T-helper 1 cell (primary cell): ENCODE results near the gene THSD7B.
"Not testable (repeated sequence)": the region's sequence is repeated elsewhere in the genome, so short reads cannot be mapped to it uniquely, and the experiment has no call there.

ENCODE experiments used
- DNase-seq, 5 donors: peaks; one replicate each; pipeline ENCODE4 v3.0.0-alpha.2; 2012 to 2020

The THSD7B gene

DNA sequence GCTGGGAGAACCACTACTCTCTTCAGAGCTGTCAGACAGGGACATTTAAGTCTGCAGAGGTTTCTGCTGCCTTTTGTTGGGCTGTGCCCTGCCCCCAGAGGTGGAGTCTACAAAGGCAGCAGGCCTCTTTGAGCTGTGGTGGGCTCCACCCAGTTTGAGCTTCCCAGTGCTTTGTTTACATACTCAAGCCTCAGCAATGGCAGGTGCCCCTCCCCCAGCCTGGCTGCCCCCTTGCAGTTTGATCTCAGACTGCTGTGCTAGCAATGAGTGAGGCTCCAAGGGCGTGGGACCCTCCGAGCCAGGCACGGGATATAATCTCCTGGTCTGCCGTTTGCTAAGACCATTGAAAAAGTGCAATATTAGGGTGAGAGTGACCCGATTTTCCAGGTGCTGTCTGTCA, 822.5 kb downstream of the THSD7B start:
- DNase-seq = not testable (repeated sequence)

DNA sequence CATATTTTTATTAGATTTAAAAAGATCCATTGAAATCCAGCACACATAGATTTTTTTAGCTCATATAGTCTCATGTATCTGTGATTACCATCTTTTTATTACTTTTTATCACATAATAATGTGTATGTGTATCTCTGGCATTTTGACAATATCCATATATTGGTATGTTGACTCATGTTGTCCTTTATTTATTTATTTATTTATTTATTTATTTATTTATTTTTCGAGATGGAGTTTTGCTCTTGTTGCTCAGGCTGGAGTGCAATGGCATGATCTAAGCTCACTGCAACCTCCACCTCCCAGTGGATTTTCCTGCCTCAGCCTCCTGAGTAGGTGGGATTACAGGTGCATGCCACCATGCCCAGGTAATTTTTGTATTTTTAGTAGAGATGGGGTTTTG, 823.2 kb downstream of the THSD7B start:
- not testable (repeated sequence) for DNase-seq

DNA sequence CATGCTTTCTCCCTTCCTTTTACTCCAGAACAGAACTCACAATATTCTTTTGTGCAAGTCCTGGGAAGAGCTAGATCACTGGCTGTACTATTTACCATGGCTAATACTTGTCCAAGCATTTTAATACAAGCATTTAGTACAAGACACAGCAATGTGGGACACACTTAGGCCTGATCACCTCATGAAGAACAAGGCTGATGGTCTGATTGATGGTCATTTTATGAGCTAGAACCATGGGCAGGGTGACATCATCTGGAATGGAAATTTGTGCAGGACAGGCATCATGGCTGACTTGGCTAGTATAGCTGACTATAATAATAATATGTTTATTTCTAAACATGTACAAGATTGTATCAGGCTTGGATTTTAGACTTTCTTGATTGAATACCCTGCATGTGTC, 824.8 kb downstream of the THSD7B start:
- DNase-seq = no peak

DNA sequence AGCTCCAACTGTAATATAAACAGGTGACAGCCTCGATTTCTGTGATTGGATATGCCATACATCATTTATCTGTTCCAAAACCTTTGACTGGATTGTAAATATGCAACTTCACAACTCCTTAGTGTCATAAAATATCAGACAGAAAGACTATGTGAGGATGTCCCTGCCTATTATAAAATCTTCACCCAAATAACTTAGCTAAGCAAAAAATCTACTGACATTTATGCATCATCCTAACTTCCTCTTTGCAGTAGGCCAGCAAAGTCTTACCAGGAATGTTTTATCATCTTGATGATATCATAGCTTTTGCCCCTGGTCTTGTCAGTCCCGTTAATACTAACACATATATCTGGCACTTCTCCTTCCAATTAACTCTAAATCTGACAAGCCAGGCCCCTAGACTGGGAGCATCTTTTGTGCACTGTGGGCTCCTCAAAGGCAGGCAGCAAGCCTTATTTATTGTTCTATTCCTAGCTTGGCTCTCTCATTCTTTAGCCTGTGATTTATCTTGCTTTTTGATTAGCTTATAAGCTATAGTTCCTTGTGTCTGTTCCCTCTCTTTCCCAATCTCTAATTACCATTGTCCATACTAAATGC, 842.5 kb downstream of the THSD7B start:
- no peak for DNase-seq

DNA sequence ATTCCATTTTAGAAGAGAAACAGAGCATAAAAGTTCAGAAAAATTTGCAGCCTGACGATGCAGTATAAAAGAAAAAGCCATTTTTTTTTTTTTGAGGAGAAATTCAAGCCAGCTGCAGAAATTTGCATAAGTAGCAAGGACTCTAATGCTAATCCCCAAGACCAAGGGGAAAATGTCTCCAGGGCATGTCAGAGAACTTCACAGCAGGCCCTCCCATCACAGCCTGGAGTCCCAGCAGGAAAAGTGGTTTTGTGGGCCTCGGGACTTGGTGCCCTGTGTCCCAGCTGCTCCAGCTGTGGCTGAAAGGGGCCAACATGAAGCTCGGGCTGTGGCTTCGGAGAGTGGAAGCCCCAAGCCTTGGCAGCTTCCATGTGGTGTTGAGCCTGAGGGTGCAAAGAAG, 873.6 kb downstream of the THSD7B start:
- DNase-seq = no peak

DNA sequence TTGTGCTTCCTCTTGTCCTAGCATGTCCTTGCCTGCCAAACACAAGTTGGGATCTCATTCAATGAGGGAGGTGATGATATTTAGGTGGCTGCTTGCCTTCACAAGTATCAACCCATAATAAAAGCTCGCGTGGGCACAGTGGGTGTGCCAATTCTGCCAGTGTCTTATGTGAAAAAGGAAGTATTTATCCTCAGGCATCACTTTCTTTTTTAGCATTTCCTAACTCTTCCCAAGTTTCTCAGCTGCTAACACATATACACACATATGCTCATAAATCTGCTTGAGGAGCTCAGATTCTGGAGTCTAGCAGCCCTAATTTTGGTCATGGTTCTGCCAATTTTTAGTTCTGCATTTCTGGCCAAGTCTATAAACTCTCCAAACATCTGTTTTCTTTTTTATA, 879.4 kb downstream of the THSD7B start:
- DNase-seq = no peak

DNA sequence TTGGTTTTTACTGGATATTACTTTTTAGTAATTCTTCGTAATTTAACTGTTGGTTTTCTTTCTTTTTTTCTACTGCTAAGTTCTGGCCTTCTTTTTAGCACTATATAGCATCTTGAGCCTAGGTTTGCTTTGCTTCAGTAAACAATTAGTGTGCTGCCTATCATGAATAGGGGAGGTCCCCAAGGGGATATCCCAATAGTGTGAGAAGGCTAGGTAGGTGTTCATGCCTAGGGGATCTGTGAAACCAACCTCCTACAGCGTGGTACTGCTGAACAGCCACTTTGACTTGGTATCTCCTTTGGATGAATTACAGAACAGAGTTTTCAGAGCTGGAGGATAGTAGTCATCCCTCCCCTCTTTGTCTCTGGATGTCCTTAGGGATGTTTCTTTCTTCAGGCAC, 888.7 kb downstream of the THSD7B start:
- DNase-seq = no peak

DNA sequence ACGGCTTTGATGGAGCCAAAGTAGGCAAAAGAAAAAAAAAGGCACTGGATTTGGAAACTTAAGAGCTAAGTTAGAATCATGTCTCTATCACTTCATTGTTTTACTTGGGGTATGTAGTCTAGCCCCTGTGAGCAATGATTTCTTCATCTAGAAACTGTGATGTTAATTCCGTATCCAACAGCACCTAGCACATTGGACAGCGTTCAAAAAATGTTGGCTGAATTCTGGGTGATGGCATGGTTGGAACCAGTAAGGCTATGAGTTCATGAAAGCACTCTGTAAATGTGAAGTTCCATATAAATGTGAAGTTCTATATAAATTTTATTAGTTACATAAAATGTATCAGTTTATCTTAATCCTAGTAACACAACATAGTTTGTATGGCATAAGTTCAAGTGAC, 890.5 kb downstream of the THSD7B start:
- DNase-seq = no peak

DNA sequence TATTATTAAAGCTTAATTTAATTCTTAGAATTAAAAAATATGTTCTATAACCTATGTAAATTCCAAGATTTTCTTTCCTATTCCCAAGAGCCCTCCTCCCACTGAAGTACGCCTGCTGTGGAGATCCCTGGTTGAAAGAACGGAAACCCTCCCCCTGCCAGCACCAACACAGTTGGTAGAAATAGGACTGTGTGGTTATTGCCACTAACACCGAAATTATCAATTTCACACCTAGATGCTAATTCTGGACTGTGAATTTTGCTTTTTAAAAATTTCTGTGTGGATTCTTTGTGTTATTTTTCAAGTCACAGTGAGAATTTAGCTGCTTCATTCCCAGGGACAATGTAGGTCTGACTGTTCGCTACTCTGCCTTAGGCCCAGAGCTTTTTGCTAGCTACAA, 893.1 kb downstream of the THSD7B start:
- DNase-seq = no peak

DNA sequence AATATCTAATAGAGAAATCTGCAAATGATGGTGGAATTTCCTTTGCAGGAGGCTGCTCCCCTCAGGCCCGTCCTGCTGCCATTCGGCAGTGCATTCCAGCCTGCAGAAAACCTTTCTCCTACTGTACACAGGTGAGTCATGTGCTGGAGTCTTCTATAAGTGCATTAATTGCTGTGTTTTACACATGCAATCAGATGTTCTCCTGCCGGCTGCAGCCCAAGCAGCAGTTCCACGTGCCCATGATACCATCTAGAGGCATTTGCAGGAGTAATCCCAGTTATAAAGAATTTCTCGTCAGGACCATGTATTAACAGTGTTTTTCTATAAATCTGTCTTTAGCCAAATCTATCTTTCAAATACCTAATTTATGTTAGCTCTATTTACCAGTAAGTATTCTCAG, 894.3 kb downstream of the THSD7B start:
- no peak for DNase-seq

DNA sequence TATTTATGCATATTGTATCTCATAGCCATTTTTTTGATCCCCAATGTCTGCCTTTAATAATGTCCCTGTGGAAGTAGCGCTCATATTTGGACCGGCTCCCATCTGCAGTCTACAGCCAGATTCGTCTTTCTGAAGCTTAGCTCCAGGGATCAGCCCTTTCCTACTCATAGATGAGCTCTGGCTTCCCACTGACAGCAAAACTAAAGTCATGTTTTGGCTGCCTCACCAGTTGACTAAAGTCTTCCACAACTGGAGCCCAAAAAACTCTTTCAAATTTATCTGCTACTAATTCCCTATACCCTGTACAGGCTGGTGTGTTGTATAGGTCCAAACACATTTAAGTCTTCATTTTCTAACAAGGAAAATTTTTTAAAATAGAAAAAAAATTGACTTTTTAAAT, 904.8 kb downstream of the THSD7B start:
- no peak for DNase-seq

DNA sequence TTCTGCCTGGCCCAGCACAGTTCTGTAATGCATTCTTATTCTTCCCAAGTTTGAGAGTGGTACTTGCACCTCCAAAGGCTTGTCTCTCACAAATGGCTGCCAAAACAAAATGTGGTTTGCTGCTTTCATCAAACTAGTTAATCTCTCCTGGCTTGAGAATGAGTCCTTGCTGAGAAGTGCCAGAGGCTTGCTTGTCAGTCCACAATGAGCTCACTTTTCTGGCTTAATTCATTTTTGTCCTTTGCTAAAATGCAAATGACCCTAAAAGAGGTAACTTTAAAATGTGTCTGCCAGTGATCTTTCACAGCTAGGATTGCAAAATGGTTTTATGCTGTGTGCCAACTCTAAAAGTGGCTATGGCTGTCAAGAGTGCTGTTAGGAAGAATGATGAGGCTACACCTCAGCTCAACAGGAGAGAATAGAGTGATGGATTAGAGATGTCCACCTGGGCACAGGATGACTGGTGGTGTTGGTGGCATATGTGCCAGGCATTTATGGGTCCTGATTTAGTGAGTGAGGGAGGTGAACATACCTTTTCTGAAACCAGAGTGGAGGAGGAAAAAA, 907.7 kb downstream of the THSD7B start:
- DNase-seq = no peak

DNA sequence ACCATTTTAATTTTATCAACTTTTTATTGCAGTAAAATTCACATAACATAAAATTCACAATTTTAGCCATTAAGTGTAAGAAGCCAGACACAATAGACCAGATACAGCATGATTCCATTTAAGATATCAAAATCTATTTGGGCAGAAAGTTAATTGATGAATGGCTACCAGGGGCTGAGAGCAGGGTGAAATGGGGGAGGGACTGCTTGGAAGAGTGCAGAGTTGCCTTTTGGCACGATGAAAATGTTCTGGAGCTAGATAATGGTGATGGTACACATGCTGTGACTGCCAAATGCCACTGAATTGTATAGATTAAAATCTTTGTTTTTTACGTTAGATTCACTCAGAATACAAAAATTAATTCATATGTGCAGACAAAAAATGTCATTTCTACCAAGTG, 909.6 kb downstream of the THSD7B start:
- DNase-seq = no peak

DNA sequence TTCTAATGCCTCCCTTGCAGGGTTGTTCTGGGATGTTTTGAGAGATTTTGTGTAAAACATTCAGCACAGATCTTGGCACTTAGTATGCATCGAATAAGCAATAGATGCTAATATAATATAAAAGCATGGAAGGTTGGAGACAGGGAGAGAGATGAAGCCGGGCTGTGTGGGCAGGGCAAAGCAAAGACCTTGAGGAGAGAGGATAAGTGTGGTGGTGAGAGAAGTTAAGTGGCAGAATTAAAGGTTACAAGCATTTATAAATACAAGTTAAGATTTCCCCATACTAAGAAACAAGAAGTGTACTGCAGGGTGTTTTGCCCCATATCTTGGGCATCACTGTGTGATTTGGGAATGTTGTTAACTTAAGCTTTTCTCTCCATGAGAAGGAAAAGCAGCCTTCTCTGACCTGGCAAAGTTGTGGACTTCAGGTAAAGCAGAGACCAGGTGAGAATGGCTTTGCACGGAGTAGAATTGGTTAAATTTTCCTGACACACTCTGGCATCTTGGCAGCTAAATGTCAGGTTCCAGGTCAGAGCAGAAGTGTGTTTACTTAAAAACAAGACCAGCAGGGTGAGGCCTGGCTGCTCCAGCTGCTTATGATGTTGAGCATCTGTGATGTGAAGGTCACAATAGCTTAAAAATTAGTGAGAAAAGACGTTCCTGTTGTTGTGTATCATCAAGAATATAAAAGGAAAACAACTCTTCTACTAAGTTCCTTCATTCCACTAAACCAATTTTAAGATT, 910.4 kb downstream of the THSD7B start:
- DNase-seq = no peak

DNA sequence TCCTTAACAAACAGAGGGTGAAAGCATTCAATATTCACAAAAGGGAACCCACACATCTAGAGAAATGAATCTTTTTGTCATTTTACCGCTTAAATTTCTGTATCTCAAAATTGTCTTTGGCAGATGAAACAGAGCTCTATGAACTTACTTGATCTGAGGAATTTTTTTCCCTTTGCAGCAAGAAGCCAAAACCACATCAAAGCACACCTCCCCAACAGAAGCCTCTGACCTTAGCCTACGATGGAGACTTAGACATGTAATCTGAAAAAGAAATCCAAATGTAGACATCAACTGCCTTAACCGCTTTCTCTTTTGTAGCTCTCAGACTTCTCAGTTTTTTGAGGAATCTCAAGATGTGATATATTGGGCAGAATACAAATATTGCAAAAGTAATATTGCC, 911.0 kb downstream of the THSD7B start:
- no peak for DNase-seq

DNA sequence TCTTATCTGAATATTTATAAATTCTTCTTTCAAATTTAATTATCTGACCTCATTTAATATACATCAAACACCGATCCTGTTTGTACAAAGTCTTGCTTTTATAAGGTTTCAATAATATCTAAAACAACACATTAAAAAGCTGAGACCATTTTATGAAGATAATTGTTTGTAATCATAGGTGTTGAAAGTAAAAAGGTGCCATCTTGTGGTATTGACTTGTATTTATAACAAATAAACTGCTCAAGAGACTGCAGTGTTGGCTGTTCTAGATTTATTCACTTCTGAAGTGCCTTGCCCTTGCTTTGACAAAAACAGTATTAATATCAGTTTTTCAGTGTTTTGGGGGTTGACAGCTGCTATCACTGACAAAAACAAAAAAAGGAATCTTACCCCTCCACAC, 912.1 kb downstream of the THSD7B start:
- no peak for DNase-seq

DNA sequence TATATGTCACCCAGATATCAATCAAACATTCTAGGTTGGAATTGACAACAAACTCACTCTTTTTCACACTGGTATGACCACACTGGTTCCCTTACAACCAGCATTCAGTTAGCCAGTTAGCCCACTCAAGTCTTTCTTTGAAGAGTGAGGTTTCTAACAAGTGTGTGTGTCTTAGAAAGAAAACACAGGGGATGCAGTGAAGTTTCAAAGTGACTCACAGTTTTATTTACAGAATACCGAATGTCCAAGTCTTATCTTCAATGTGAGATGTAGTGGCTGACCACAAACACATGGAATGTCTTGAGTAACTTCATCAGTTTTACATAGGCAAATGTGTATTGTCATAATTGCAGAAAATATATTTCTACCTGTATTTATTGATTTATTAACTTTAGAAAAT, 924.2 kb downstream of the THSD7B start:
- DNase-seq = no peak

DNA sequence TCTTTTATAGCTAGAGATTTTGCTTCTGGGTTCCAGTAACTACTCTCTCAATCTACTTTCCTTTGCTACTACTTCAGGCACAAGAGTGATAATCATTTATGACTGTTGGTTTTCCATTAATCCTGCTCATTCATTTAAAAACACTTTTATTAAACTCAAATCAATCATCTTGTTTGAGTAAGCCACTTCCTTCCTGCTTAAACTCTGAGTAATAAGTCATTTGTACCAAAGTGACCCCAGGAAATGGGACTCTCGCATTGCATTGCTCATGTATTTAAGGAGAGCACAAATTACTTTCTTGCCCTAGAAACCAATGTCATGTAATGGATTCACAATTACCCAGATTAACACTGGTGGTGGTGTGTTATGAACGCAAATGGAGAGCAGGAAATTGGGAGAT, 928.2 kb downstream of the THSD7B start:
- no peak for DNase-seq

DNA sequence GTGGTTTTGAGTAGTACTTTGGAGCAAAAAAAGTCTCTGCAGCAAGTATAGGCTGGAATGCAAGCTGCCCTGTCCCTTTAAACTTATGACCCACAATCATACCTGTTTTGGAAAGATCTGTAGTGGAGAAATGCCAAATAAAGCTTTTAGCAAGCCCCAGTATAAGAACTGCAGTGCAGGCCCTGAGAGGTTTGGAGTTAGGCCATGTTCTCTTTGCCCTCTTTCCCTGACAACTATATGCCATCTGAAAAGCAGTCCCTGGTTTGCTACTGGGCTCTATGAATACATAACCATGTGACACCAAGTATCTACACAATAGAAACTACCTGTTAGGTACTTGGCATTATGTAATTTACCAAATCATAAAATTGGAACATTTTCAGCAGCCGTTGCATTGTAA, 931.6 kb downstream of the THSD7B start:
- DNase-seq = no peak

DNA sequence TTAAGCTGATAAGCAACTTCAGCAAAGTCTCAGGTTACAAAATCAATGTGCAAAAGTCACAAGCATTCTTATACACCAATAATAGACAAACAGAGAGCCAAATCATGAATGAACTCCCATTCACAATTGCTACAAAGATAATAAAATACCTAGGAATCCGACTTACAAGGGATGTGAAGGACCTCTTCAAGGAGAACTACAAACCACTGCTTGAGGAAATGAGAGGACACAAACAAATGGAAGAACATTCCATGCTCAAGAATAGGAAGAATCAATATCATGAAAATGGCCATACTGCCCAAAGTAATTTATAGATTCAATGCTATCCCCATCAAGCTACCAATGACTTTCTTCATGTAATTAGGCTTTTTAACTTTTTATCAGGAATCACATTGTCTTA, 934.9 kb downstream of the THSD7B start:
- not testable (repeated sequence) for DNase-seq

DNA sequence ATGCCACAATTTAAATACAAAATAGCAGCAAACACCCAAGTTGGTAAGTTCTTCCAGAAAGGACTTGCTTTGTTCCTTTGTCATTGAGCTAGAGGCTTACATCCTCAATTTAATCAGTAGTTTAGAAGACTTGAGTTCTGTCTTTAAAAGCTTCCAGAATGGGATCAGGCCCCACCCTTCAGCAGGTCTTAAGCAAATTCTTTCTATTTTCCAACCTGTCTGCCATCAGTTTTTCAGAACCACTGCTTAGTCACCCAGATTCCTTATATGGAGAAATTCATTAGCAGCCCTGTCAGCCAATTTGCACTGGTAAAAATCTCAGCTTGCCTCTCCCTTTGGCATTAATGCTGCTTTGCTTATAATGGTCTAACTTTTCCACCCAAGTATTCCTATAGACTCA, 935.3 kb downstream of the THSD7B start:
- no peak for DNase-seq

DNA sequence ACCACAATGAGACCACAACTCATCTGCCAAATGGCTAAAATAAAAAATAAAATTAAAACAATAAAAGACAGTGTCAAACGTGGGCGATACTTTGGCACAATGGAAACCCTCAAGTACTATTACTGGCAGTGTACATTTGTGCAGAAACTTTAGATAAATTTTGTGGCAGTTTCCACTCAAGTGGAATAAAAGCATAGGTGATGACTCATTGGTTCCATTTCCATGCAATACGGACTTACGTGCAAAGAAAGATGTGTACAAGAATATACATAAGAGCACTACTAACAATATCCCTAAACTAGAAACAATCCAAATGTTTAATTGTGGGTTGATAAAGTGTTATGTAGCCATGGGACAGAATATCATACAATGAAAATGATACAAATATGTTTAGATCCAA, 940.0 kb downstream of the THSD7B start:
- no peak for DNase-seq

DNA sequence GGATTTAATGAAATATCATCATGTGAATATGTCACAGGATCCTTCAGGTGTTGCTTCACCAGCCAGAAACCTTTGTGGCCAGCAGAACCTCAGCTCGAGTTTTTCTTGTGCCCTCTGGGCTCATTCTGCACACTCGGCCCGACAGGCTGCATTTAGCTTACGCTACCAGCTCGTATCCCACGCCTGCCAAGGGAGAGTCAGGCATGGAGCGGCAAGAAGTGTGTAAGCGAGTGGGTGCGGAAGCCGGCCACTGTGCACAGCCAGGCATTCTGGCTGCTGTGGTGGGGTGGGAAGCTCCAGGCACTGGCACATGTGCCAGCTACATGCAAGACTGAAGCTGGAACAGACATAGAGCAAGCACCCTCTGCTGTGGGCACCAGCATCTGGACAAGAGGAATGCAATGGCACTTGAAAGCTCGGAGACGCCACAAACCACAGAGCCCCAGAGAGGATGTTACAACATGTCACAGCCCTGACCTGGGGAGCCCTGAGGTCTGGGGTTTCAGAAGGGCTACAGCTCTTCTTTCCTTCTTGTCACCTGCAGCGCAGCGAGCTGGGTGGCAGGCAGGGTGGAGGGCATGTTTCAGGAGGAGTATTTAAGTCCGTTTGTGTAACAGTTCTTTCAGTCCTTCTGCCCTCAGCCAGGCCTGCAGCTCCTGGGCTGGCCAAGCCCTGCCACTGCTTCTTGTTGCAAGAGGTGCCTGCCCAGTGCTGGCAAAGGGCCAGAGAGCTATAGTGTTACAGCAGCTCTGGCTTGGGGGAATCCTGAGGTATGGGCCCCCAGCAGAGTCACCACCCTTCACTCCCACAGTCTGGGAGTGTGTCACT, 941.7 kb downstream of the THSD7B start:
- DNase-seq = no peak

DNA sequence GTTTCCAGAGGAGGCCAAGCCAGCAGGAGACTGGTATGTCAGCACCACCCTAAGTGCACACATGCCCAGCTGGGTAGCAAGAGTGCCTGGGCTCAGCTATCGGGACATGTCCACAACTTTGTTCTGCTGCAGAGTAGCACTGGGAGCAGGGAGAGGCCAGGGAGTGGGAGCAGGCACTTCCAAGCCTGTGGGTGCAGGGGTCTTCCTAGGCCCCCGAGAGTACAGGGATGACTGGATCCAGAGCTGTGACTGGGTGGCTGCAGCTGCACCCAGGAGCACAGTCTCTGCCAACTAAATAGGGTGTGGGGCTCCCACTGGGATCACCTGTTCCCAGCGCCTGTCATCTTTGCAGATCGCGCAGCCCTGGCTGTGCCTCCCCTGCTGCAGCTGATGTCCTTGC, 943.0 kb downstream of the THSD7B start:
- DNase-seq = no peak
